ENCODE results near the gene COL9A3.

Gene COL9A3

GRCh38 chr20:62778601-62779416 is 38.0 kb upstream of the COL9A3 start:
- no peak for DNase-seq

GRCh38 chr20:62779417-62779685 is 37.5 kb upstream of the COL9A3 start:
- no peak for DNase-seq

DNA sequence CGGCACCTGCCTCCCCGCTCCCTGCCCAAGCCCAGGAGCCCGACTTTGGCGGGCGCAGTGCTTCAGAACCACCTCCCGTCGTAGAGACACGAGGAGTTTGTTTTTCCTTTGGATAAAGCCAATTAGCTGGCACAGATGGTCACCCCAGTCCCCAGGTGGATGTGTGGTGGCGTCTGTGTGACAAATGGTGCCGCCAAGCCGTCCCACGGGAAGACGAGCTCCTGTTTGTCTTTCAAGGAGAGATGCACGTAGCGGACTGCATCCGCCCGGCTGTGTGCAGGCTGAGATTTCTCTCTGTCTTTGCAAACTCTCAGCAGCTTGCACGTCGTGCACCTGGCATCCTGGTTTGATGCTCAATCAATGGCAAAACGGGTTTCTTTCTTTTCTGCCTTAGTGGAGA is 36.6 kb upstream of the COL9A3 start:
- no peak for DNase-seq

- no peak for DNase-seq
Measured at GRCh38 chr20:62780696-62781095, 36.2 kb upstream of the COL9A3 start.

DNA sequence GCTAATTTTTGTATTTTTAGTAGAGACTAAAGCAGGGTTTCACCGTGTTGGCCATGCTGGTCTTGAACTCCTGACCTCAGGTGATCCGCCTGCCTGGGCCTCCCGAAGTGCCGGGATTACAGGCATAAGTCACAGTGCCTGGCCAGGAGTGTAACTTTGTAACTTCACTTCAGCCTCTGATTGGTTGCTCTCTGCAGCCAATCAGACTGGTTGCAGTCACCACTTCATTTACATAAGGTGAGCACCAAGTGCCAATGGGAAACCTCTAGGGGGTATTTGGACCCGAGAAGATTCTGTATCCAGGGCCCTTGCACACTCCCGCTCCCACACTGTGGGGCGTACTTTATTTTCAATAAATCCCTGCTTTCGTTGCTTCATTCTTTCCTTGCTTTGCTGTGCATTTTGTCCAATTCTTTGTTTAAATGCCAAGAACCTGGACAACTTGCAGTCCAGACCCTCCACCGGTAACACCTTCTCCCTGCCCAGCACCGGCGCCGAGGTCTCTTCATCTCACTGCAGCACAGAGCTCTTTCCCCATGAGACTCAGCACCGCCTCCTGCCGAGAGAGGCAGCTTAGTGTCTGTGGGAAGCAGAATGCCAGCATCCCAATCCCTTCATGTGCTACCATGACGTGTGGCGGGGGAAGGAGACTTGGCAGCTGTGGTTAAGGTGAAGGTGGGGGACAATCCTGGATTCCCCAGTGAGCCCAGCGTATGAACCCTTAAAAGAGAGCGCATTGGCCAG is 34.5 kb upstream of the COL9A3 start:
- DNase-seq, result no peak

DNA sequence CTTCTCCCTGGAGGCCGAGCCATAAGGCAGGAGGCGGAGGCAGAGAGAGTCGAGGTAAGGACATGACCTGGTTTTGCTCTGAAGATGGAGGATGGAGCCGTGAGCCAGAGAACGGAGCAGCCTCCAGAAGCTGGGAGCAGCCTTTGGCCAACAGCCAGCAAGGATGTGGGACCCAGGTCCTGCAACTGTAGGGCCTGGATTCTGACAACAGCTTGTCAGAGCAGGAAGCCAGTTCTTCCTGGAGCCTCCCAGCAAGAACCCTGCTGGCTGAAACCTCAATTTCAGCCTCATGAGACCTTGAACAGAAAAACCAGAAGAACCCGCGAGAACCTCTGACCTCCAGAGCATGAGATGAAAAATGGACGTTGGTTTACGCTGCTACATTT is 34.0 kb upstream of the COL9A3 start:
- no peak for DNase-seq

- DNase-seq, result no peak
Measured at GRCh38 chr20:62784497-62784896, 32.4 kb upstream of the COL9A3 start.

- DNase-seq, result no peak
Measured at GRCh38 chr20:62785393-62785792, 31.5 kb upstream of the COL9A3 start.

GRCh38 chr20:62786157-62786556 is 30.7 kb upstream of the COL9A3 start:
- no peak for DNase-seq

DNA sequence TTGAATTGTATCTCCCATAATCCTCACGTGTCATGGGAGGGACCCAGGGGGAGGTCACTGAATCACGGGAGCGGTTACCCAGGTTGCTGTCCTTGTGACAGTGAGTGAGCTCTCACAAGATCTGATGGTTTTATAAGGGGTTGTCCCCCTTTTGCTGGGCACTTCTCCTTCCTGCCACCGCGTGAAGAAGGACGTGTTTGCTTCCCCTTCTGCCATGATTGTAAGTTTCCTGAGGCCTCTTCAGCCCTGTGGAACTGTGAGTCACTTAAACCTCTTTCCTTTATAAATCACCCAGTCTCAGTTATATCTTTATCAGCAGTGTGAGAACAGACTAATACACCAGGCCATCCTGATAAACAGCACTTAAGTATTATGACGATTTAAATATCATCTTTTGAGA is 29.5 kb upstream of the COL9A3 start:
- DNase-seq, result no peak

DNA sequence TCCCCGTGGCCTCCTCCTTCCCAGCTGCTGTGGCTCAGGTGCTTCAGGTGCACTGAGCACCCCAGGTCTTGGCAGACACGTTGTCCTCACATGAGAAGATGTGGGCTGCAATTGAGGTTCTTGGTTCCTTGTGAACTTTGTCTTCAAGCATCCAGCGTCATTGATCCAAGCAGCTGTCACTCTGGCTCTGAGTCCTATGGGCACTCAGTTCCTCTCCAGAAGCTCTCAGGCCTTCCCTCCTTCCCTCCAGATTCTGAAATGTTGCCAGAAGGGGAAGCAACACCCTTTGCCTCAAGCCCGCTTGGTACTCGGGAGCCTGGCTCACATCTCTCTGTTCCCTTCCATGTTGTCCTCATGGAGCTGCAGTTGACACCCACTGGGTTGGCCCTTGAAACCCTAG is 29.0 kb upstream of the COL9A3 start:
- no peak for DNase-seq

- no peak for DNase-seq
Measured at GRCh38 chr20:62788607-62789006, 28.2 kb upstream of the COL9A3 start.

DNA sequence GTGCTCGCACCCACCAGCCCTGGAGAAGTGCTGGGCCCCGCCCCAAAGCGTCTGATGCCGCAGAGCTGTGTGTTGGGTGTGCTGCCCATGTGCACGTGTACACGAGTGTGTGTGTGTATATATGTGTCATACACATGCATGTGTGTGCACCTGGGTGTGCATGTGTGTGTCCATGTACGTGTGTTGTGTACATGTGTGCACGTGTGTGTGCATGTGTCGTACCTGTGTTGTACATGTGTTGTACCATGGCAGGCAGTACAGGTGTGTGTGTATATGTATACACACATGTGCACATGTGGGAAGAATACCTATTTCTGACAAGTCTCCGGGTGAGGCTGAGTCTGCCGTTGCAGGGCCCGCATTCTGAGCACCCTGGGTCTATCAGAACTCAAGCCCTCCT is 26.8 kb upstream of the COL9A3 start:
- DNase-seq, result no peak

DNA sequence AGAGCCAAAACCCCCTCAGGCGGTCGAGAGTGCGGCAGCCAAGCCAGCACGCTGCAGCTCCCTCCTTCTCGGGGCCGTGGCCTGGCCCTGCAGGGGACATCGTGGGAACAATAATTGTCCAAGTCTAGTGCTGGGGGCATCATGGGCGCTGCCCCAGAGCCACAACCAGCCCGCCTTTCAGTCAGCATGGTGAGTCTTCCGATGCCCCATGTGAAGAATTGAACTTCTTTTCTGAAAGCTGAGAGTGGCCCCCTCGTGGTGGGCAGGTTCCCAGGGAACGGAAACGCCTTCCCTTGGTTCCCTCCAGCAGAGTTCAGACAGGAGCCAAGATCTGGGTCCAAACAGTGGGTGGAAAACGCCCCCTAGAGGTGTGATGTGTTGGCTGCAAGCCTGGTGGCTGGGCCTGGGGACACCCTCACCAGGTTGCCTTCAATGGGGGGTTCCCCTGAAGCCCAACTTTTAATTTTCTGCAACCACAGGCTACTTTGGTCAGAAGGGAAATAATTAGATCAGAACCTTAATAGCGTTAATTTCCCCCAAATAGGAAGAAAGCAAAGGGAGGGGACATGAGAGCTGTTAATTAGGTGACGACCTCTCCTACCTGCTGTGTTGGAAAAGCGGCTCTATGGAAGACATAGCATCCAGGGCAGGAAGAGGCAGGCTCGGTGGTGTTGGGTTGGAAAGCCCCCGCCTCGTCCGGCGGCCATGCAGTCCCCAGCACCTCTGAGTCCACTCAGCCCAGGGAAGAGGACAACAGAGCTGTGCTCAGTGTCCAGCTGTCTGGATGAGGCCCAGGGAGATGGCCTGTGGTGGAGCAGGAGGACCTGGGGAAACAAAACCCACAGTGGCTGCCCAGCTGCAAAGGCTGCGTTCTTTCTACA is 25.3 kb upstream of the COL9A3 start:
- peak; percentile 71 to 76 for DNase-seq

- DNase-seq, result no peak
Measured at GRCh38 chr20:62792182-62792939, 24.5 kb upstream of the COL9A3 start.

GRCh38 chr20:62792940-62793756 is 23.7 kb upstream of the COL9A3 start:
- no peak for DNase-seq

GRCh38 chr20:62793757-62794006 is 23.2 kb upstream of the COL9A3 start:
- no peak for DNase-seq

DNA sequence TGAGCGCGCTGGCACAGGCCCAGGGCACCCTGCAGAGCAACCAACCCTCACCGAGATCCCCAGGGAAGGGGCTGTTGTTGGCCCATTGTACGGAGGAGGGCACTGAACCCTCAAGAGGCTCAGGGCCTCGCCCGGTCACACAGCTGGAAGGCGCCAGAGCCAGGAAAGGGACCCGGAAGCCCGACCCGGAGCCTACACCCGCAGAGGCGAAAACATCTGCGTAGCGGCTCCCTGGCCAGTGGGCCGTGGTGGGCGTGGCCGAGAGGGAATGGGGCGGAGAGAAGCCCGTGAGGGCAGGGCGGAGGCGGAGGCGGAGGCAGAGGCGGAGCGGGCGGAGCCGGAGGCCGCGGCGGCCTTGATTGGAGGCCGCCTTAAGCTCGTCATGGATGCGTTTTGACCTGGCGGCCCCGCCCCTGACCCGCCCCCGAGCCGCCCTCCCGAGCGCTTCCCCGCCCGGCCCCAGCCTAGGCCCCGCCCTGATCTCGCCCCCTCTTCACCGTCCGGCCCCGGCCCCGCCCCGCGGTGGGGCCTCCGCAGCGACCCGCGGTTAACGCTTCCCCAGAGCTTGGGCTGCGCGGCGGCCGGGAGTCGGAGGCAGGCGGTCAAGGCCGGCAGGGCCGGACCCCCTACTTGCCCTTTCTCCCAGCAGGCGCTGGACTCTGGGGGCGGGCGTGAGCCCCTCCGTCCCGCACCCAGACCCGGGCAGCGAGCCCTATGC is 22.7 kb upstream of the COL9A3 start:
- peak; percentile 94 to 97 for DNase-seq

DNA sequence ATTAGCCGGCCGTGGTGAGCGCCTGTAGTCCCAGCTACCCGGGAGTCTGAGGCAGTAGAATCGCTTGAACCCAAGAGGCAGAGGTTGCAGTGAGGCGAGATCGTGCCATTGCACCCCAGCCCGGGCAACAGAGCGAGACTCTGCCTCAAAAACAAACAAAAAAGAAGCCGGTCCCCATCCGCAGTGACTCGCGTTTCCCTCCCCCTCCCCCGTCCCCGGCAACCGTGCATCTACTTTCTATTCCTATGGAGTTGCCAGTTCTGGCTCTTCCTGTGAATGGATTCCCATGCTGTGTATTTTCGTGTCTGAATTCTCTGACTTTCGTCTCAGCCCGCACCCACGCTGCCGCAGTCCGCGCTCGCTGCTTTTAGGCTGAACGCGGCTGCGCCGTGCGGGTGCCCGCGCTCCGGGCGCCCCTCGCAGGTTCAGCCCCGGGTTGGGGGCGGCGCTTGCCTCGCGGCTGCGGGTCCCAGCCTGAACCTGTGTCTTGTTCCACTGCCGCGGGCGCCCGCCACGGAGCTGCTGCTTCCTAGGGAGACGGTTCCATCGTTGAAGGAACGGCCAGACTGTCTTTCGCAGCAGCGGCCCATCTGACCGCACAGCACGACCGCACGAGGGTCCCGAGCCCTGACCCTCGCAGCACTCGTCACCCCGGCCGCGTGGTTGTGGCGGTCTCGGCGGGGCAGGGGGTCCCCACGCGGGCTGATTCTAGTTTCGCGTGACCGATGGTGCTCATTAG is 21.7 kb upstream of the COL9A3 start:
- DNase-seq, result peak; percentile 60 to 66

DNA sequence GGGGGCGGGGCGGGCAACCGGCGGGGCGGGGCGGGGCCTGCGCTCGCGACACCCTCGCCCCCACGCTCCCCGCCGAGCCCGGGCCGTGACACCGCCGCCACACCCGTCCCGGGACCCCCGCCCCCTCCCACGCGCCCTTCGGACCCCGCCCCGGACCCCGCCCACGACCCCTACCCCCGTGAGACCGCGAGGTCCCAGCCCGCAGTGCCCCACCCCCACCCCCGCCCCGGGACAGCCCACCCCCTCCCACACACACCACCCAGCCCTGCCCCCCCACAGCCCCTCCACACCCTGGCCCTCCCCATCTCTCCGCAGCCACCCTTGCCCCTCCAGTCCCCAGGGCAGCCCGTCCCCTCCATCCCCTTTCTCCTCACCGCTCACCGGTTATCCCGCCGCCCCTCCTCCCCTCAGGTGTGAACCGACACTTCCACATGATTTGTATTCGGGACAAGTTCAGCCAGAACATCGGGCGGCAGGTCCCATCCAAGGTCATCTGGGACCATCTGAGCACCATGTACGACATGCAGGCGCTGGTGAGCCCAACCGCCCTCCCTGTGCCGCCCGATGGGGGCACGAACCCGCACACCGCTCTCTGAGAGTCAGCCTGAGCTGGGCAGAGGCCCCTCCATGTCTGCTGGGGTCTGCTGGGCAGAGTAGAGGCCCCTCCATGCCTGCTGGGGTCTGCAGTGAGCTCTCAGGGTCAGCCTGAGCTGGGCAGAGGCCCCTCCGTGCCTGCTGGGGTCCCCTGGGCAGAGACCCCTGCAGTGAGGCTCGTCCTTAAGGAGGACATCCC is 20.0 kb upstream of the COL9A3 start:
- no peak for DNase-seq

Measured in stimulated activated CD4-positive, alpha-beta T cell treated with anti-CD3 and anti-CD28 coated beads, Interleukin-2, amount 100 ng/mL, for 48 hours (primary cell).